Measurements from ENCODE around the gene MPDZ. TPM values are rescaled to one million over a fixed set of nuclear protein-coding genes. Genes with fewer than 3 reads are reported as not detected.

MPDZ gene
- total RNA-seq, 1 experiment from 2014 or later: 0.12 TPM

DNA sequence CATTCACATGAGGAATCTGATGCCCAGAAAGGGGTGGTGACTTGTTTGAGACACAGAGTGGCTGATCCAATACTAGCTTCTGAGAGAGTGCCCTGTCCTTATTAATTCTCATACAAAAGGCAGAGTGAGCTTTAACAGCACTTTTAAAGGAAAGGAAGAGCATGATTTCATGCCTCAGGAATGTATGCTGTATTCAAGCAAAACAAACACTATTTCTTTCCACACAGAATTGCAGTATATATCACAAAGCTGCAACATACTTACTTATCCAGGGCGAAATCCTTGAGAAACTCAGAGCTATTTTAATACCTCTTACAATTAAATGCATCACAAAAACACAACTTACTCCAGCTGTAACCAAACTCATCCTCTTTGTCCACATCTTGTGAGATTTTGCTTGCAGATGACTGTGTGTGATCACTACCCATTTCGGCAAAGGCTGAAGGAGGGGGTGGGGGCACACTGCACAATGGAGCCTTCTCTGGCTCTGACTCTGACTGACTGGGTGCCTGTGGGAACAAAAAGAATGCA is 139.8 kb downstream of the MPDZ start:
- Histone ChIP-seq H3K4me1 (ENCODE audit: control insufficient read depth in 1 of 2, insufficient read depth in 2 of 2, low read length in 2 of 2) (no peaks in the 10 kb centered on the region), H3K79me2 (ENCODE audit: insufficient read depth, low read length) (no peaks in the 10 kb centered on the region), H2AFZ (ENCODE audit: low read depth, low read length, poor library complexity, severe bottlenecking) (no peak overlapping the region), H4K20me1 (ENCODE audit: insufficient read depth) (no peaks in the 10 kb centered on the region), H3K4me3 (replicated peaks in 1 of 2; ENCODE audit: low read depth in 1 of 2, low read length in 2 of 2) (no peak overlapping the region), H3K27me3 (ENCODE audit: insufficient read depth, low read length) (0 out of 2 replicates have a peak, but pooled peaks cover 5% of the 10 kb centered on the region), H3K36me3 (ENCODE audit: control insufficient read depth in 1 of 2, insufficient read depth in 2 of 2, low read length in 2 of 2) (no peaks in the 10 kb centered on the region), H3K9me3 (ENCODE audit: control insufficient read depth in 1 of 2, insufficient read depth in 1 of 2, low read depth in 1 of 2, low read length in 2 of 2) (no peaks in the 10 kb centered on the region), H3K9ac (ENCODE audit: low read length) (no peak overlapping the region), H3K4me2 (ENCODE audit: low read length) (no peak overlapping the region), H3K27ac (ENCODE audit: low read depth, low read length) (no peak overlapping the region), H3K9me2 (ENCODE audit: insufficient read depth) (no peaks in the 10 kb centered on the region)
- POLR2A ChIA-PET: no interaction called here
- DNase-seq (ENCODE audit: low read depth, low spot score) (no peak), ATAC-seq (no peak)
- TF ChIP-seq YY1 (IDR thresholded peaks at IDR 0.05; ENCODE audit: extremely low read depth, insufficient replicate concordance, low read depth, low read length) (no peak), JUND (IDR thresholded peaks at IDR 0.05) (no peak), FOSL1 (IDR thresholded peaks at IDR 0.05; ENCODE audit: low read depth) (no peak), SP1 (IDR thresholded peaks at IDR 0.05; ENCODE audit: low read depth) (no peak), ZBTB33 (IDR thresholded peaks at IDR 0.05; ENCODE audit: extremely low read depth, insufficient replicate concordance, low read length) (no peak), CEBPB (IDR thresholded peaks at IDR 0.05; ENCODE audit: low read depth) (no peak), EZH2phosphoT487 (IDR thresholded peaks at IDR 0.05; ENCODE audit: borderline replicate concordance) (no peak), SRF (IDR thresholded peaks at IDR 0.05; ENCODE audit: low read depth) (no peak), EGR1 (IDR thresholded peaks at IDR 0.05; ENCODE audit: low read depth) (no peak), POLR2AphosphoS5 (IDR thresholded peaks at IDR 0.05; ENCODE audit: low read depth, low read length) (no peak), ZFX (IDR thresholded peaks at IDR 0.05) (no peak), SIN3A (IDR thresholded peaks at IDR 0.05; ENCODE audit: low read depth) (no peak), MAX (IDR thresholded peaks at IDR 0.05) (no peak), REST (IDR thresholded peaks at IDR 0.05; ENCODE audit: low read depth) (no peak), RAD21 (IDR thresholded peaks at IDR 0.05; ENCODE audit: low read depth) (no peak), POLR2A (IDR thresholded peaks at IDR 0.05; ENCODE audit: borderline replicate concordance, extremely low read depth, insufficient read depth, insufficient read length) (no peak)
- TF ChIP-seq, protein P1, sequence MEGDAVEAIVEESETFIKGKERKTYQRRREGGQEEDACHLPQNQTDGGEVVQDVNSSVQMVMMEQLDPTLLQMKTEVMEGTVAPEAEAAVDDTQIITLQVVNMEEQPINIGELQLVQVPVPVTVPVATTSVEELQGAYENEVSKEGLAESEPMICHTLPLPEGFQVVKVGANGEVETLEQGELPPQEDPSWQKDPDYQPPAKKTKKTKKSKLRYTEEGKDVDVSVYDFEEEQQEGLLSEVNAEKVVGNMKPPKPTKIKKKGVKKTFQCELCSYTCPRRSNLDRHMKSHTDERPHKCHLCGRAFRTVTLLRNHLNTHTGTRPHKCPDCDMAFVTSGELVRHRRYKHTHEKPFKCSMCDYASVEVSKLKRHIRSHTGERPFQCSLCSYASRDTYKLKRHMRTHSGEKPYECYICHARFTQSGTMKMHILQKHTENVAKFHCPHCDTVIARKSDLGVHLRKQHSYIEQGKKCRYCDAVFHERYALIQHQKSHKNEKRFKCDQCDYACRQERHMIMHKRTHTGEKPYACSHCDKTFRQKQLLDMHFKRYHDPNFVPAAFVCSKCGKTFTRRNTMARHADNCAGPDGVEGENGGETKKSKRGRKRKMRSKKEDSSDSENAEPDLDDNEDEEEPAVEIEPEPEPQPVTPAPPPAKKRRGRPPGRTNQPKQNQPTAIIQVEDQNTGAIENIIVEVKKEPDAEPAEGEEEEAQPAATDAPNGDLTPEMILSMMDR (IDR thresholded peaks at IDR 0.05 in 2 of 3, conservative IDR thresholded peaks at IDR 0.05 in 1 of 3; ENCODE audit: borderline replicate concordance in 1 of 3, insufficient read depth in 1 of 3, low read depth in 2 of 3, low read length in 2 of 3): no peak
- TF ChIP-seq, protein P2, sequence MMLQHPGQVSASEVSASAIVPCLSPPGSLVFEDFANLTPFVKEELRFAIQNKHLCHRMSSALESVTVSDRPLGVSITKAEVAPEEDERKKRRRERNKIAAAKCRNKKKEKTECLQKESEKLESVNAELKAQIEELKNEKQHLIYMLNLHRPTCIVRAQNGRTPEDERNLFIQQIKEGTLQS (IDR thresholded peaks at IDR 0.05): no peak
- CTCF ChIA-PET: no interaction called here
- intact Hi-C loops (cut with micrococcal nuclease): no loop called here
- no TSS peak for BruUV-seq (replicated peaks)
- RAD21 ChIA-PET (ENCODE audit: low non-redundant PET in 1 of 2, low total read pairs in 2 of 2, uncharacterized antibody in 2 of 2, unreplicated experiment in 2 of 2): no interaction called here

All from HCT116 (cell line).